Ureter (tissue), 1 donor: ENCODE results near the gene SLC1A2. TPM values are rescaled to one million over a fixed set of nuclear protein-coding genes. Genes with fewer than 3 reads are reported as not detected.

ENCODE experiments used
- DNase-seq: peaks from one replicate; pipeline ENCODE4 v3.0.0-alpha.2; 2020; ENCODE audit warnings: low spot score
- total RNA-seq: library from RNA; stranded (reverse); gene quantifications from one replicate; pipeline ENCODE4 v1.2.4, GENCODE V29; 2023
- donor health status: DM: yes; HTN: yes; CAD: no.

The SLC1A2 gene
- total RNA-seq, 1 donor from 2014 or later: 2.4 TPM

DNA sequence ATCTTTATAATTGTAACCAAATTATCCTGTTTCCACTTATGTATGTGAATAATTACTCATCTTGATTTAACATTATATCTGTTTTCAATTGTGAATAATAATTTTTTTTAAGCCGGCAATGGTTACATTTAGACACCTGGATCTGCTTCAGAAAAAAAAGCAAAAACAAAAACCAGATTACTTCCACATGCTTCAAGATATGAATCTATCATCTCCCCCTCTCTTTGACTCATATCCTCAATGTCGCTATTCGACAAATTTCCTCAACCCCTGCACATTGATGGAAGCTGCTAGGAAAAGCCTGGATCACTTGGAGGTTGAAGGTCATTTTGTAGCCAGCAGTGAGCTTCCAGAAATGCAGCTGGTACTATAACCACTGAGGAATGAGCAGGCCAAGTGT, 42.7 kb downstream of the SLC1A2 start:
- DNase-seq: no peak

DNA sequence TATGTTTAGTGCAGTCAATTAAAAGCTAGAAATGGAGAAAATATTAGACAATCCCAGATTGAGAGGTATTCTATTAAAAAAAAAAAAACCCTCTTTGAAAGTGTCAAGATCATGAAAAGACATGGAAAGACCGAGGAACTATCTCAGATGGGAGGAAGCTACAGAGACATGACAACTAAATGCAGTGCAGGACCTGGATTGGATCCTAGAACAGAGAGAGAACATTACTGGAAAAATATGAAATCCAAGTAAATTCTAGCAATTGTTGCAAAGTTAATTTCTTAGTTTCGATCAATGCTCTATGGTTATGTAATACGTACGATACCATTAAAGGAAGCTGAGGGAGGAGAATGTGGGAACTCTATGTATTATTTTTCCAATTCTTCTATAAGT, 43.2 kb downstream of the SLC1A2 start:
- DNase-seq: no peak

DNA sequence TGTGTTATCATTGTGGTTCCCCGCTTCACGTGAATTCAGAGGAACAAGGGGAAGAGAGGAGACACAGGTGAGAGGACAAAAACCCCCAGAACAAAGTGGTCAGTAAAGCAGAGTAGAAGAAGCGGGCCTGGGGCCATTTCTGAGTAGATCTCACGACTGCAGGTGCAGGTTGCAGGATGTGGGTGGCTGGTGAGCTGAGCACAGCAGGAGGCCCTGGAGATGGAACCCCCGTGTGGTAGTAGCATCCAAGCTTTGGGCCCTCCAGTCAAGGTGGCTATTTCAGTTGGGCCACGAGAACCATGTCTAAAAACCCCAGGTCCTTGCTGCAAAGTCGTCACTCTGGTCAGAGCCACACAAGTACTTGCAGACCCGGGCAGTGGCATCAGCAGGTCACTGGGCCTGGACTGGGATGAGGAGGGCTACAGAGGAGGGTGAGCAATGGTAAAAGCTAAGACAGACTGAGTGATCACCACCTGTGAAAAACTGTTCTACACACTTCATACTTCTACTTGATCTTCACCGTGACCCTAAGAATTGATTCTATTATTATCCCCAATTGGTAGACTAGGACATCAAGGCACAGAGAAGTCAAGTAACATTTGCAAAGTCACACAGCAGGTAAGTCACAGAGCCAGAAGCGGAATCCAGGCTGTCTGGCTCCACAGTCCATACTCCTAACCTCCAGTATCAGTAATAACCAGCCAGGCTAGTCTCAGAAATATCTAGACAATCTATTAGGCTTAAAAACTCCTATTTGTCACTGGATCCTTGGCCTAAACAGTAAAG, 43.8 kb downstream of the SLC1A2 start:
- no peak for DNase-seq

DNA sequence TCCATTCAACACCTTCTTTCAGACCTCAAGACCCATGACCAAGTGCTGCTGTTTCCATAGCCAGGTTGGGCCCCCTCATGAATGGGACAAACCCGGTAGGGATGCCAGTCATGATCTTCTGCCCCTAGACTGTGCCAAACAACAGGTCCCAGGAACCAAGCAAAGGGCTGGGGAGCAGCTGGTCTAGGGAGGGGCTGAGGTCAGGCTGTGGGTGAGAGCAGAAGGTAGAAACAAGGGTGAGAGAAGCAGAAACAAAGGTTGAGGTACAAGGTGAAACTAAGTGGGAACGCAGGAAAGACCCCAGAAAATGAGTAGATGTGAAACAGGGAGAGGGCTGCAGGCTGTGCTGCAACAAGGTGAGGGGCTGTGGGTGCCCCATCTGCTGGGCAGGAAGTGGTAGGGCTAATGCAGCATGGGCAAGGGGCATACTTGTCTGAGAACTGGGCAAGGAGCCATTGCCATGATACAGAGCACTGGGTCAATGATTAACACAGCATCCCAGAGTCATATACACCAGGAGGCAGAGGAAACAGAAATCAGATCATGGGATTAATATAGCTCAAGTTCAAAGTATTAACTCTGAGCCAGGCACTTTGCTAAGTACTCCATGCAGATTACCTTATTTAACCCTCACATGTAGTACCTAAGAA, 45.9 kb downstream of the SLC1A2 start:
- no peak for DNase-seq

DNA sequence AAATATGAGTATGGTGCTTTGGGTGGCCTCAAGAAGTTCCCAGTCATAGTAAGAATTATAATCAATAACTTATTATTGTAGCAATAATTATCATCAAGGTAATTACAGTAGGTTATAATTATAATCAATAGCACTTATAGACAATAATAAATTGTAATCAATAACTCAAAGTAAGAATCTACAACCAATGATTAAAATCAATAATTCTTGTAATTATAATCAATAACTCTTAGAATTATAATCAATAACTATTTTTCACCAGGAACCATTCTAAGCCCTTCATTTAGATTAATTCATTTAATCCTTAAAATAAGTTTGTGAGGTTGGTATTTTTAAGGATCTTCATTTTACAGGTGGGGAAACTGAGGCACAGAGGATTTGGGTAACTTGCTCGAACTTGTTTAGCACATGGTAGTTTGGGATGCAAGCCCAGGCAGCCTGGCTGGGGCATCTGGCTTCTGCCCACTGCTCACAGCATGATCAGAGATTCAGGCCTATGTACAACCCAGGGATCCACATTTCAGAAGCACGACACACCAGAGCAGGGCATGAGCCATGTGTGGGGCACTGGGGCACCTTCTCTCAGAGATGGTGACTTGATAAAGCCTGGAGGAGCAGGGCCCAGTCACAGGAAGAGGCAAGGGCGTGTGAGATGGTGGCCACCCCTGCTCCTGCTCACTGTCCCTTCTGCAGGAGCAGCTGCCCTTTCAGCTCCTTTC, 46.6 kb downstream of the SLC1A2 start:
- no peak for DNase-seq

DNA sequence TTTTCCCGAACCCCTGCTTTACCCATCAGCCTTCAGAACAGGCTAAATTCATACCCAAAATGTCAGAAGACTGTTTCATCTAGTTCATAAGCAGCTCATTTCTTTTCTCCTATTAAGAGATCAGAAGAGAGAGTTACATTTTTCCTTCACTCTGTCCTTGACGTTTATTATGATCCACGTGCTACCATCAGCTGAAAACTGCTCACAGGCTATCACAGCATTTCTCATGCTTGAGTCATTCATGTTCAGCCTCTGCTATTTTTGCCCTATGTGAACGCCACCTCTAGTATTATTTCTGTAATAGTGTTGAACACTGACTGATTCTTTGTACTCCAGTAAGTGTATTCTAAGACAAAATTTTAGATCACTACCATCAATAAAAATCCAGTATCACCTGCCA, 51.9 kb downstream of the SLC1A2 start:
- DNase-seq: no peak

DNA sequence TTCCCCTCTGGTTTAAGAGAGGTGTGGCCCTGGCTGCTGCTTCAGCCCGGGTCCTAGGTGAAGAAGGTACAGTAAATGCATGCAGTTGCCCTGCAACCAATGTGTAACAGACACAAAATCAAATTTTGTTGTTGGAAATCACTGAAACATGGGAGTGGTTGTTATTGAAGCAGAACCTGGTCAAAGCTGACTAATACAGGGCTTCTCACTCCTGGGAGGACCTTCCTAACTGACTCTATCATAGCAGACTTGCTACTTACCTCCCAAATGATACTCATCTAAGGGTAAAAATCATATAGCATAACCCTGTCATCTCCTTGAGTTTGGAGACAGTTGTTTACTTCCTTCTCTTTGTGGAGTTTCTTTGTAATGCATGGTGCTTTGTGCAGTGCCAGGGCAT, 52.6 kb downstream of the SLC1A2 start:
- DNase-seq: no peak

DNA sequence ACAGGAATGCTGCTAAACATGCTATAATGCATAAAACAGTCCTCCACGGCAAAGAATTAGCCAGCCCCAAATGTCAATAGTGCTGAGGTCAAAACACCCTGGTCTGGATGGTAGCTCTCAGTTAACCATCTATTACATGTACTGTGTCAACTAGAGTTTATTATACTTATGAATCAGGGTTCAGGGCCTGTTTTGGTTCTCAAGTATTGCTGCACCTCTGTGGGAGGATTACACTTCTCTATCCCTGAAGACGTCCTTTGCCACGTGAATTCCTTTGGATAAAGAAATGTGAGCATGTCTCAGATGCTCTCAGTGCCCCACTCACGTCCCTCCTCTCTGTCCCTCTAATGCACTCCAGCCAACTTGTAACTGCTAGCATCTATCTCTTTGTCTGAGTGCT, 53.4 kb downstream of the SLC1A2 start:
- no peak for DNase-seq

DNA sequence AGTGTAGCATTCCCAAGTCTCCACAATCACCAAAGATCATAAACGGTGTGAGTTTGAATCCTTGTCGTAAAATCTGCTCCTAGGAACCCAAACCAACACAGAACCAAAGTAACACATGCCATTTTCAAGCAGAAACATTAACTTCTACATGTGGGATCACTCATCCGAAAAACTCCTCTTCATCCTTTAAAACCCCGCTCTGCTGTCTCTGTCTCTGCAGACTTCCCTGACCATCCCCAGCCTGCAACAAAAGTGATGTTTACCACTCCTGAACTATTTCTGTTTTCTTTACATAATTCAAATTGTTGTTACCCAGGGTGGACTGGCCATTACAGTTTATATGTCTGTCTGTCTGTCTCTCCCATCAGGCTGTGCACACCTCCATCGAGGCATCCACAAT, 54.0 kb downstream of the SLC1A2 start:
- DNase-seq: no peak

DNA sequence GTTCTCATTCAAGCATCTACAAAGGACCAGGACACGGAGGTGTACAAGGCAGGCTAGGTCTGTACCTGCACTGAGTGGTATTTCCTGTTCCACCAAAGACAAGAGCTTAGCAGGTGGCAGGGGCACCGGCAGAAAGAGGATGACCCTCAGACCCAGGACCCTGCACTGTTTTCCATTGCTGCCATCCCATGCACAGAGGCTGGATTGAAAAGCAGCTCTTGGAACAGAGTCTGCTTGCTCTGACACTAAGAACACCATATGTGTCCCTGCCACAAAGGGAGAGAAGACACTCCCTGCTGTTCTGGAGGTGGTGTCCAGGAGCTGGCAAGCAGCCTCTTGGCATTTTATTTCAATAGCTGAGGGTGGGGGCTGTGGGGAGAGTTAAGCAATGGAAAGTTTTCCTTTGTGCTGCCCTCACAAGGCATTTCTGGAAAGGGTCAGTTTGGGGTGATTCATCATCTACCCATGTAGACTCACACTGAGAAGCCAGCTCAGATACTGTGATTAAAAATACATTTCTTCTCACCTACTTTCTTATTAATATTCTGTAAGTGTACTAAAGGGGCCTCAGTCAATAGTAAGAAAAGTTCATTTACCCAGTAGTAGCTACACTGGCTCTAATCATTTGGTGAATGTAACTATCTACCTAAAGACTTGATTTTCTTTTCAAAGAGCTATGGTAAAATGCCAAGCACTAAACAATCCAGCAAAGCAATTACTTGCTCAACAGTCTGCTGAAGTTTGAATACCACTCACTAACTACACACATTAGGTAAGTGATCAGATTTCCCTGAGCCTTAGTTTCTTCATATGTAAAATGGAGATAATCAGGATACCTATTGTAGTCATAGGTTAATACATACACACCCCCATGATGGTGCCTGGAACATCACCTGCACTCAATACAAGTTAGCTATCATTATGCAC, 55.2 kb downstream of the SLC1A2 start:
- DNase-seq: peak; percentile 88

DNA sequence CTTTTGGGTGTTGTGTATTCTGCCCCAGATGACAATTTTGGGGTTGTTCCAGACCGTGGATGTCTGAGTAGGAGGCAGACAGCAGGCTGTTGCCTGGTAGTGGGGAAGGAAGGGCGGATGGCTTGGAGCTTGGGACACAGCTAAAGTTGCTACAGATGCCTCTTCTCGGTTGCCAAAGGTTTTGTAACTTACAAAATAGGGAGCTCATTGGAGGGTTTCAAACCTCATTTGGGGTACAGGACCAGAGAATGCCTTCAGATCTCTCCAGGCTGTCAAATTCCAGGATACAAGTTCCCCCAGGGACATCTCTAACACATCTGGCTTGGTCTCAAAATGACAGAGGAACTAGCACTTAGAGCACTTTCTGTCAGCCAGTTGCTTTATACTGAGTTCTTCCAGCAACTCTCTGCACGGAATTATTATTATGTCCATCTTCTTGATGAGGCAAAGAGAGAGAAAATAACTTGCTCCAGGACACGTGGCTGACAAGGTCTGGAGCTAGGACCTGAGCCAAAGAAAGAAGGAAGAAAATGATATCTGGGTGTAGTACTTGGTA, 56.0 kb downstream of the SLC1A2 start:
- no peak for DNase-seq

DNA sequence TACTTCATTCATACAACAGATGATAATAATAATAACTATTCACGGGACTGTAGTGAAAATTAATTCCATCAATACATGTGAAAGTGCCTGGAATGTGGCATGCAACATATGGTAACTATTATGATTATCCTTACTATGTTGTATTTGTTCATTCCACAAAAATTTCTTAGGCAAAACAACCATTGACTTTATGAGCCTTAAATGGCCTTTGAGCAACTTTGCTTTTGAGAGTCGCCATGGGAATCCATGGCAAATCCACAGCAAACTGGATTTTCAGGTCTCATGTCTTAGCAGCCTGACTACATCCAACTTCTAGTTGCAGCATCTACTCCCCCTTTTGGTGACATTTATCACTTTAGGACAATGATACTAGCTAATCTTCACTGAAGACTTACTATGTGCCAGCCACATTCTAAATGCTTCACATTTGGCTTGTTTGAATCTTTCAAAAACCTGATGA, 56.8 kb downstream of the SLC1A2 start:
- no peak for DNase-seq

DNA sequence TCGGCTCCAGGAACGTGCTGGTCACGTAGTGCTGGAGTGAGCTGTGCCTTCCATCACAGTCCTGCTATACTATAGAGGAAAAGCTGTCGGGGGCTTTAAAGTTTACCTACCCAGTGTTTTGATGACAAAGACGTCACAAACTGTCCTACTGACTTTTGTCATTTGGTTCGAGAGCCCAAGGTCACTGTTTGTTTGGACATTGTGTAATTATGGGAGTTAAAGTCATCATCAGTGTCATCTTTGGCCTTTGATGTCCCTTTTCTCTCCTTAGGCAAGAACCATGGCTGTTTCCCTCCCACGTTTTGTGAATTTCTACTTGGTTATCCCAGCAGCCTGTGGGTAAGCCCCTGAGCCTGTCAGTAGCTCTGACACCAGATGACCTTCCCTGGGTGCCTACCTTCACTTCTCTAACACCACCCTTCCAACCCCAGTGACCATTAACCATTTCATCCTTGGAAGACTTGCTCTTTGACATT, 59.3 kb downstream of the SLC1A2 start:
- no peak for DNase-seq

DNA sequence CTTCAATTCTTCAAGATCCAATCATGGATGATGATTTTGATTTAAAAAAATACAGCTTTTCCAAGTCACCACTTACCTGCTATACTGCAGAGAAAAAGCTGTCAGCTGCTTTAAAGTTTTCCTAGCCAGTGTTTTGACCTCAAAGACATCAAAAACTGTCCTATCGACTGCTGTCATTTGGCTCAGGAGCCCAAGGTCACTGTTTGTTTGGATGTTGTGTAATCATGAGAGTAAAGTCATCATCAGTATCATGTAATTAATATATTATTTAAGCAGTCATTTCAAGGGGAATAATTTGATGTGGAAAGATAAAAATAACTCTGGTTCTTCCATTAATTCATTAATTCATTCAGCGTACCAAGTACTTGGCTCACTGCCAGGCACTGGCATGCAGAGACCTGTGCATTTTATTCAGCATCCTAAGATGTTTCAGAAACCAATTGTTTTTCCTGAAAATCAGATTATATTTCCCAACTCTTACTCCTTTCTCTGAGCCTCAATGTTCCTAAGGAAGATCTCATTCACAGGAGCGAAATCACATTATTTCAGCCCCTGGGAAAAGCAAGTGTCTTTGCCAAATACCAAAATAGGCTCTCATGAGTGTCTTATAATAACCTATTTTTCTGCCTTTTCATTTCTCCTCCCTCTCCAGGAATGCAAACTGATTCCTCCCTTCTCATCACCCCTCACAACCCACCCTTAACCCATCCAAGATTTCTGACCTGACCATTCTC, 59.9 kb downstream of the SLC1A2 start:
- DNase-seq: no peak

DNA sequence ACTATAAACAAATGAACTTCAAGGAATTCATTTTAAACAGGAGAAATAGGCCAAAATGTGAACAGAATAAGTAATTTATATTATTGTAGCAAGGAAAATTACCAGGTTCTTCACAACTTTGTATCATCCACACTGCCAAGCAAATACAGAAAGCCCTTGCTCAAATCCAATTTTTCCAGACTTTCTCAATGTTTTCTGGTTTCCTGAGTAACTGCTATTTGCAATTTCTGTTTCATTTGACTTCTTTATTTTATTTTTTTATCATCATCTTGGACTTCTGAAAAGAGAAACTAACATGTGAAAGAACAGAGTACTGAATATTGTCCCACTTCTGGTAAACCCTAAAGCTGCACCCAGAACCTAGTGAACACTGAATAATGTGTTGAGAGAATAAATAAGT, 61.0 kb downstream of the SLC1A2 start:
- no peak for DNase-seq

DNA sequence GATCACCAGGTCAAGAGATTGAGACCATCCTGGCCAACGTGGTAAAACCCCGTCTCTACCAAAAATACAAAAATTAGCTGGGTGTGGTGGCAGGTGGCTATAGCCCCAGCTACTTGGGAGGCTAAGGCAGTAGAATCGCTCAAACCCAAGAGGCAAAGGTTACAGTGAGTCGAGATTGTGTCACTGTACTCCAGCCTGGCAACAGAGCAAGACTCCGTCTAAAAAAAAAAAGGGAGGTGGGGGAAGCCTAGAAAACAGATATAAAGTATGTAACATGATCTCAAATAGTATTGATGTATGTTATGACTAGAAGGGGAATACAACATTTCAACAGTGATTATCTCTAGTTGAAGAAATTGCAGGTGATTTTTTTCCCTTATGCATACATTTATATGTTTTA, 61.4 kb downstream of the SLC1A2 start:
- DNase-seq: no peak

DNA sequence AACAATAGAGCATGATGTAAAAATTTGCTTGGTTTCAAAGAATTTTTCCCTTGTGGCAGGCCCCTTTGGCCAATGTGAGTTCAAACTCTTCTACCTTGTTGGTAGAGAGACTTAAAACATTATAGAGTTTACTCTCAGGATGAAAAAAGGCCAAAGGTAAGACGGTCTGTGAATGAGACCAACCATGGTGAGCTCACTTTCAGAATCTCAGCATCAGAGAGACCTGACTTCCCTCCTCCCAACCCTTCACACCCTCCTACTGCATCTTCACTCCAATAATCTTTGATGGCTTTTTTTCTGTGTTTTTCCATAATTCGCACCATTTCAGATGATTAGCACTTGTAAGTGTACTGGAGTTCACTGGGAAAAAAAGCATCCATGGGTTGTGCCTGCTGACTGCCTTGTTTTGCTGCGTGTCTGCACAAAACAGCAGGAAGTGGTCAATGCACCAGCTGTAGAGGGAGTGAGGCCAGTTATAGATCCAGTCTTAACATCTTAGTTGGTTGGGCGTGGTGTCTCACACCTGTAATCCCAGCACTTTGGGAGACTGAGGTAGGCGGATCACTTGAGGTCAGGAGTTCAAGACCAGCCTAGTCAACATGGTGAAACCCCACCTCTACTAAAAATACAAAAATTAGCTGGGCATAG, 64.1 kb downstream of the SLC1A2 start:
- no peak for DNase-seq

DNA sequence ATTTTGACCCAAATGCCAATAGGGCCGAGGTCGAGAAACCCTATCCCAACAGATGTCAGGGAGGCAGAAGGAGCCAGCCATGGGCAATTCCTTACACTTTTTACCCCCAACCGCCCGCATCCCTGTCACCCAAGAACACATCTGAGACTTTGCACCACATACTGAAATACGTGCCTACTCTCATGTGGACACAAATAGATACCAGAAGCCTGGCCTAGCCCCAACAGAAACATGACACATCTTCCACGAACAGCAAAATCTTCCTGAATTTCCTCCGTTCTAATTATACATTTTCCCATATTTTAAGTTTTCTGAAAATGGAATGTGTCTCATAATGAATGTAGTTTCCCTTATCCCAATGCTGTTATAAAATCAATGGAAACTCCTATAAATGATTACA, 64.7 kb downstream of the SLC1A2 start:
- no peak for DNase-seq

DNA sequence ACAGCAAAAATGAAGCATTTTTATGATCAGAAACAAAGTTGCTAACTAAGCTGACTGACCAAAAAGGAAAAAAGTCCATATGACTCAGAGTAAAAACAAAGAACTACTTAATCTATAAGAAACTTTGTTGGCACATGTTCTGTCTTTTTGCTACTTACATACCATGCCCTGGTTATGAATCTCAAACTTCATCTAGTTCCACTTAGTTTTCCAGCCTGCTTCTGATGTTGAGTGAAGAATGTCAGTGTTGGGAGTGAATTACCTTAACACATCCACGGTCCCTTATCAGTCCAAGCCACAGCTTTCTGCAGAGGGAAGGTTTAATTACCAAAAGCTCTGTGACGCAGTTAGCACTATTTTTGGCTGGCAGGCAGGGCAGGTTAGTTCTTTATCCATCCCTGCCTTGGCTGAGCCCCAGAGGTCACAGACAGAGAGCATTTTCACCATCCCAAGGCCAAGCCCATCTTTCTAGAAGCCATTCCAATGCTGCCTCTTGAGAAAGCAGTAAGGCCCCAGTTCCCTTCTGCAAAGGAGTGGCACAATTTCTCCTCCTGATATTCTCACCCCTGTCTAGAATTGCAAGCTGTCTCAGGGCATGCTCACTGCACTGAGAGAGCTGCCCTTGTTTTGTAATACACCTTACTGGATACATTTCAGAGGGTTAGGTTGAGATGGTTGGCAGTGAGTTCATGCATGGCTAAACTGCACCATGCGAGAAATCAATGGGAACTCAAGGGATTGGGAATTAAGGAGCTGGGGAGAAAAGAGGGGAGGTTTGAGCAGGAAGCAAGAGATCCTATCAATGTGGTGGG, 67.1 kb downstream of the SLC1A2 start:
- no peak for DNase-seq
